ENCODE results near the gene CAMK1.
A peak's percentile ranks its signal among the peaks of the same experiment; 100 is the strongest.

The CAMK1 gene

GRCh38 chr3:9718118-9718517 lies 51.6 kb downstream of the CAMK1 start:
- no peak for DNase-seq
- Histone ChIP-seq H4K8ac (ENCODE audit: low read depth, low read length) (no peak overlapping the region), H3K4ac (ENCODE audit: low read depth, low read length) (no peak overlapping the region), H3K23ac (ENCODE audit: low read length) (no peak overlapping the region), H2BK12ac (ENCODE audit: low read length) (no peak overlapping the region), H3K4me2 (ENCODE audit: low read length) (no peak overlapping the region), H2BK5ac (ENCODE audit: low read depth, low read length, poor library complexity) (no peak overlapping the region), H2AK5ac (ENCODE audit: low read length) (no peak overlapping the region), H3K36me3 (ENCODE audit: control insufficient read depth in 1 of 2, insufficient read depth in 2 of 2, low read length in 2 of 2) (no peaks in the 10 kb centered on the region), H3K27ac (ENCODE audit: low read depth, low read length) (no peak overlapping the region), H3K14ac (ENCODE audit: low read length) (no peak overlapping the region), H4K91ac (ENCODE audit: low read depth, low read length) (no peak overlapping the region), H3K27me3 (ENCODE audit: insufficient read depth, low read length) (no peaks in the 10 kb centered on the region), H3K18ac (ENCODE audit: low read length) (no peak overlapping the region), H3K79me2 (ENCODE audit: control insufficient read depth, insufficient read depth, low read length, poor library complexity) (no peaks in the 10 kb centered on the region), H3K4me1 (ENCODE audit: control insufficient read depth in 1 of 2, insufficient read depth in 2 of 2, low read length in 2 of 2) (no peaks in the 10 kb centered on the region), H2BK120ac (ENCODE audit: insufficient read depth, low read length, poor library complexity) (no peak overlapping the region), H3K9ac (ENCODE audit: low read length) (no peak overlapping the region), H3K4me3 (ENCODE audit: low read depth, low read length) (no peak overlapping the region), H4K12ac (ENCODE audit: low read depth, low read length) (no peak overlapping the region), H3K9me3 (ENCODE audit: insufficient read depth, low read depth, low read length) (no peaks in the 10 kb centered on the region), H2AFZ (ENCODE audit: insufficient read depth, low read length, poor library complexity) (no peak overlapping the region), H3K79me1 (ENCODE audit: low read length) (no peaks in the 10 kb centered on the region)
- WGBS (ENCODE audit: extremely low coverage, insufficient coverage, insufficient read length) = no CpG with 5 or more reads among the region's 4 CpGs

GRCh38 chr3:9717563-9717962 lies 52.2 kb downstream of the CAMK1 start:
- no peak overlapping the region for H3K23ac ChIP-seq (ENCODE audit: low read length)
- no peak overlapping the region for H3K18ac ChIP-seq (ENCODE audit: low read length)
- no peak overlapping the region for H2AK5ac ChIP-seq (ENCODE audit: low read length)
- no peaks in the 10 kb centered on the region for H3K79me2 ChIP-seq (ENCODE audit: control insufficient read depth, insufficient read depth, low read length, poor library complexity)
- no peak overlapping the region for H4K12ac ChIP-seq (ENCODE audit: low read depth, low read length)
- DNase-seq = no peak
- no peak overlapping the region for H2BK12ac ChIP-seq (ENCODE audit: low read length)
- H2BK5ac ChIP-seq (ENCODE audit: low read depth, low read length, poor library complexity) = no peak overlapping the region
- H3K4me2 ChIP-seq (ENCODE audit: low read length) = no peak overlapping the region
- whole genome bisulfite sequencing (ENCODE audit: extremely low coverage, insufficient coverage, insufficient read length) = no CpG with 5 or more reads among the region's 1 CpG
- no peak overlapping the region for H3K4me3 ChIP-seq (ENCODE audit: low read depth, low read length)
- H3K4ac ChIP-seq (ENCODE audit: low read depth, low read length) = no peak overlapping the region
- H4K8ac ChIP-seq (ENCODE audit: low read depth, low read length) = no peak overlapping the region
- no peak overlapping the region for H2BK120ac ChIP-seq (ENCODE audit: insufficient read depth, low read length, poor library complexity)
- H3K9me3 ChIP-seq (ENCODE audit: insufficient read depth, low read depth, low read length) = no peaks in the 10 kb centered on the region
- no peak overlapping the region for H3K14ac ChIP-seq (ENCODE audit: low read length)
- H3K27me3 ChIP-seq (ENCODE audit: insufficient read depth, low read length) = no peaks in the 10 kb centered on the region
- H3K36me3 ChIP-seq (ENCODE audit: control insufficient read depth in 1 of 2, insufficient read depth in 2 of 2, low read length in 2 of 2) = no peaks in the 10 kb centered on the region
- H2AFZ ChIP-seq (ENCODE audit: insufficient read depth, low read length, poor library complexity) = no peak overlapping the region
- H3K79me1 ChIP-seq (ENCODE audit: low read length) = no peaks in the 10 kb centered on the region
- H3K27ac ChIP-seq (ENCODE audit: low read depth, low read length) = no peak overlapping the region
- no peaks in the 10 kb centered on the region for H3K4me1 ChIP-seq (ENCODE audit: control insufficient read depth in 1 of 2, insufficient read depth in 2 of 2, low read length in 2 of 2)
- no peak overlapping the region for H3K9ac ChIP-seq (ENCODE audit: low read length)
- H4K91ac ChIP-seq (ENCODE audit: low read depth, low read length) = no peak overlapping the region

- Histone ChIP-seq H2AFZ (ENCODE audit: insufficient read depth, low read length, poor library complexity) (no peak overlapping the region), H3K23ac (ENCODE audit: low read length) (no peak overlapping the region), H2BK12ac (ENCODE audit: low read length) (no peak overlapping the region), H3K79me2 (ENCODE audit: control insufficient read depth, insufficient read depth, low read length, poor library complexity) (no peaks in the 10 kb centered on the region), H3K14ac (ENCODE audit: low read length) (no peak overlapping the region), H4K8ac (ENCODE audit: low read depth, low read length) (no peak overlapping the region), H3K9me3 (ENCODE audit: insufficient read depth, low read depth, low read length) (no peaks in the 10 kb centered on the region), H3K4me3 (ENCODE audit: low read depth, low read length) (no peak overlapping the region), H2BK5ac (ENCODE audit: low read depth, low read length, poor library complexity) (no peak overlapping the region), H4K12ac (ENCODE audit: low read depth, low read length) (no peak overlapping the region), H3K9ac (ENCODE audit: low read length) (no peak overlapping the region), H3K36me3 (ENCODE audit: control insufficient read depth in 1 of 2, insufficient read depth in 2 of 2, low read length in 2 of 2) (no peaks in the 10 kb centered on the region), H2BK120ac (ENCODE audit: insufficient read depth, low read length, poor library complexity) (no peak overlapping the region), H3K18ac (ENCODE audit: low read length) (no peak overlapping the region), H3K27ac (ENCODE audit: low read depth, low read length) (no peak overlapping the region), H3K27me3 (ENCODE audit: insufficient read depth, low read length) (no peaks in the 10 kb centered on the region), H3K4ac (ENCODE audit: low read depth, low read length) (no peak overlapping the region), H2AK5ac (ENCODE audit: low read length) (no peak overlapping the region), H4K91ac (ENCODE audit: low read depth, low read length) (no peak overlapping the region), H3K4me1 (ENCODE audit: control insufficient read depth in 1 of 2, insufficient read depth in 2 of 2, low read length in 2 of 2) (no peaks in the 10 kb centered on the region), H3K79me1 (ENCODE audit: low read length) (no peaks in the 10 kb centered on the region), H3K4me2 (ENCODE audit: low read length) (no peak overlapping the region)
- DNase-seq = no peak
- no CpG with 5 or more reads among the region's 5 CpGs for WGBS (ENCODE audit: extremely low coverage, insufficient coverage, insufficient read length)
These were observed 52.8 kb downstream of the CAMK1 start for GRCh38 chr3:9716801-9717555.

GRCh38 chr3:9715764-9716437 lies 53.8 kb downstream of the CAMK1 start:
- Histone ChIP-seq H3K9me3 (ENCODE audit: insufficient read depth, low read depth, low read length) (no peaks in the 10 kb centered on the region), H3K14ac (ENCODE audit: low read length) (no peak overlapping the region), H3K4me1 (ENCODE audit: control insufficient read depth in 1 of 2, insufficient read depth in 2 of 2, low read length in 2 of 2) (no peaks in the 10 kb centered on the region), H2BK5ac (ENCODE audit: low read depth, low read length, poor library complexity) (no peak overlapping the region), H2BK12ac (ENCODE audit: low read length) (no peak overlapping the region), H3K4me2 (ENCODE audit: low read length) (no peak overlapping the region), H3K27me3 (ENCODE audit: insufficient read depth, low read length) (no peaks in the 10 kb centered on the region), H3K4ac (ENCODE audit: low read depth, low read length) (no peak overlapping the region), H2AFZ (ENCODE audit: insufficient read depth, low read length, poor library complexity) (no peak overlapping the region), H3K9ac (ENCODE audit: low read length) (no peak overlapping the region), H3K27ac (ENCODE audit: low read depth, low read length) (no peak overlapping the region), H2AK5ac (ENCODE audit: low read length) (no peak overlapping the region), H3K36me3 (ENCODE audit: control insufficient read depth in 1 of 2, insufficient read depth in 2 of 2, low read length in 2 of 2) (no peaks in the 10 kb centered on the region), H3K23ac (ENCODE audit: low read length) (no peak overlapping the region), H4K91ac (ENCODE audit: low read depth, low read length) (no peak overlapping the region), H3K18ac (ENCODE audit: low read length) (no peak overlapping the region), H4K12ac (ENCODE audit: low read depth, low read length) (no peak overlapping the region), H3K79me1 (ENCODE audit: low read length) (no peaks in the 10 kb centered on the region), H3K4me3 (ENCODE audit: low read depth, low read length) (no peak overlapping the region), H3K79me2 (ENCODE audit: control insufficient read depth, insufficient read depth, low read length, poor library complexity) (no peaks in the 10 kb centered on the region), H2BK120ac (ENCODE audit: insufficient read depth, low read length, poor library complexity) (no peak overlapping the region), H4K8ac (ENCODE audit: low read depth, low read length) (no peak overlapping the region)
- peak; percentile 60 to 81 for DNase-seq
- WGBS (ENCODE audit: extremely low coverage, insufficient coverage, insufficient read length) = no CpG with 5 or more reads among the region's 6 CpGs

Measured in trophoblast cell (in vitro differentiated cells and primary cell).